A673 (cell line): ENCODE results near the gene CYP2A6.

Experiments used
- CTCF ChIP-seq: fragments of 300-800, 200-600 bp; sonication (generic); conservative IDR thresholded peaks from 2 replicates; pipeline ENCODE4 v1.5.1; 2017; ENCODE audit warnings: low read depth, mild to moderate bottlenecking, antibody characterized with exemption, low read length, moderate library complexity, mixed read lengths
- EZH2 ChIP-seq: fragments of 200-600 bp; sonication (generic); IDR thresholded peaks from 2 replicates; pipeline ENCODE4 v1.6.1; 2017; ENCODE audit warnings: borderline replicate concordance, low read depth, mild to moderate bottlenecking, mixed read lengths, antibody characterized with exemption, low read length; ENCODE audit not compliant: poor library complexity, severe bottlenecking

GRCh38 chr19:40862333-40862732 lies 12.1 kb upstream of the CYP2A6 start:
- TF ChIP-seq CTCF (no peak), EZH2 (no peak)
